ENCODE measurements around the gene RPGR.

DNA sequence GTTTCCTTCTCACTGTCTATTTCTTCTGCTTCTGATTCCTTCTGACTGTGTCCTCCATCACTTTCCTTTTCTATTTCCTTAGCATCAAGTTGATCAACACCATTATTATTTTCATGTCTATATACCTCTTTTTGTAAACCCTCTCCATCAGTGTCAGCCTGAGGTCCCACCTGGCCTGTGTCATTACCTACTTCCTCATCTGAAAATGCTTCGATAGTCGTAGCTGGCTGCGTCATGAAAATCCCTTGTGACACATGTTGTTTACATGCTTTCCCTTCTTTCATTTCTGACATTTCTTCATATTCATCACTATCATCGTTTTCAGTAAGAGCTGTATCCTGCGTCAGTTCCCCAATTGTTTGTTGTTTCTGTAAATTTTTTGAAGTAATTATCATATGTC lies 39.6 kb downstream of the RPGR start:
- TF ChIP-seq EP300 (IDR thresholded peaks at IDR 0.05) (no peak), POLR2AphosphoS5 (IDR thresholded peaks at IDR 0.05) (no peak), POLR2A (IDR thresholded peaks at IDR 0.05; ENCODE audit: low read depth) (no peak)
- TF ChIP-seq, protein P1, sequence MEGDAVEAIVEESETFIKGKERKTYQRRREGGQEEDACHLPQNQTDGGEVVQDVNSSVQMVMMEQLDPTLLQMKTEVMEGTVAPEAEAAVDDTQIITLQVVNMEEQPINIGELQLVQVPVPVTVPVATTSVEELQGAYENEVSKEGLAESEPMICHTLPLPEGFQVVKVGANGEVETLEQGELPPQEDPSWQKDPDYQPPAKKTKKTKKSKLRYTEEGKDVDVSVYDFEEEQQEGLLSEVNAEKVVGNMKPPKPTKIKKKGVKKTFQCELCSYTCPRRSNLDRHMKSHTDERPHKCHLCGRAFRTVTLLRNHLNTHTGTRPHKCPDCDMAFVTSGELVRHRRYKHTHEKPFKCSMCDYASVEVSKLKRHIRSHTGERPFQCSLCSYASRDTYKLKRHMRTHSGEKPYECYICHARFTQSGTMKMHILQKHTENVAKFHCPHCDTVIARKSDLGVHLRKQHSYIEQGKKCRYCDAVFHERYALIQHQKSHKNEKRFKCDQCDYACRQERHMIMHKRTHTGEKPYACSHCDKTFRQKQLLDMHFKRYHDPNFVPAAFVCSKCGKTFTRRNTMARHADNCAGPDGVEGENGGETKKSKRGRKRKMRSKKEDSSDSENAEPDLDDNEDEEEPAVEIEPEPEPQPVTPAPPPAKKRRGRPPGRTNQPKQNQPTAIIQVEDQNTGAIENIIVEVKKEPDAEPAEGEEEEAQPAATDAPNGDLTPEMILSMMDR (IDR thresholded peaks at IDR 0.05) = no peak

Measured in esophagus muscularis mucosa (tissue), 4 donors.